Astrocyte (in vitro differentiated cells and primary cell): ENCODE results near the gene SDK1. TPM values are rescaled to one million over a fixed set of nuclear protein-coding genes. Genes with fewer than 3 reads are reported as not detected.

ENCODE experiments used
- DNase-seq: peaks from one replicate; pipeline ENCODE4 v3.0.0-alpha.2; 2010; ENCODE audit warnings: low read depth
- FAIRE-seq: peaks from 2 replicates; lab custom pipeline; 2011; peaks lifted over from hg19 to GRCh38; lab: Jason Lieb, UNC
- H2AFZ ChIP-seq: 2 replicates; pipeline ENCODE4 v1.6.0; 2012; ENCODE audit warnings: low read depth, low read length, inconsistent platforms
- H3K27ac ChIP-seq: 2 replicates; pipeline ENCODE4 v1.5.1; 2011; ENCODE audit warnings: low read depth, low read length, inconsistent platforms
- H3K27me3 ChIP-seq: 2 replicates; pipeline ENCODE4 v1.6.0; 2011; ENCODE audit warnings: low read length, inconsistent platforms; ENCODE audit not compliant: insufficient read depth
- H3K36me3 ChIP-seq: 2 replicates; pipeline ENCODE4 v1.5.1; 2011; ENCODE audit warnings: low read length, inconsistent platforms; ENCODE audit not compliant: insufficient read depth
- H3K4me1 ChIP-seq: 2 replicates; pipeline ENCODE4 v1.5.1; 2011; ENCODE audit warnings: low read length, inconsistent platforms; ENCODE audit not compliant: insufficient read depth
- H3K4me2 ChIP-seq: 2 replicates; pipeline ENCODE4 v1.6.0; 2012; ENCODE audit warnings: low read length, inconsistent platforms
- H3K4me3 ChIP-seq: 2 replicates; pipeline ENCODE4 v1.5.1; 2011; ENCODE audit warnings: low read depth, mild to moderate bottlenecking, low read length, inconsistent platforms; ENCODE audit not compliant: insufficient read depth
- H3K79me2 ChIP-seq: 2 replicates; pipeline ENCODE4 v1.6.0; 2012; ENCODE audit warnings: mild to moderate bottlenecking, low read length, inconsistent platforms; ENCODE audit not compliant: insufficient read depth
- H3K9ac ChIP-seq: 2 replicates; pipeline ENCODE4 v1.6.0; 2012; ENCODE audit warnings: mild to moderate bottlenecking, low read length, inconsistent platforms
- H3K9me3 ChIP-seq: 2 replicates; pipeline ENCODE4 v1.5.1; 2012; ENCODE audit warnings: low read depth, mild to moderate bottlenecking, low read length, inconsistent platforms; ENCODE audit not compliant: insufficient read depth
- H4K20me1 ChIP-seq: 2 replicates; pipeline ENCODE4 v1.6.0; 2012; ENCODE audit warnings: low read length, inconsistent platforms; ENCODE audit not compliant: insufficient read depth
- H3K27ac Mint-ChIP-seq: one replicate; pipeline ENCODE4 v1.8.0; 2021; ENCODE audit warnings: mild to moderate bottlenecking, mixed read lengths; ENCODE audit not compliant: unreplicated experiment
- H3K27me3 Mint-ChIP-seq: one replicate; pipeline ENCODE4 v1.8.0; 2021; ENCODE audit warnings: low read depth, mixed read lengths; ENCODE audit not compliant: unreplicated experiment
- H3K36me3 Mint-ChIP-seq: one replicate; pipeline ENCODE4 v1.8.0; 2021; ENCODE audit warnings: low read depth, mixed read lengths; ENCODE audit not compliant: unreplicated experiment
- H3K4me1 Mint-ChIP-seq: one replicate; pipeline ENCODE4 v1.8.0; 2021; ENCODE audit warnings: low read depth, mixed read lengths; ENCODE audit not compliant: unreplicated experiment
- H3K4me3 Mint-ChIP-seq: one replicate; pipeline ENCODE4 v1.8.0; 2021; ENCODE audit warnings: mild to moderate bottlenecking, moderate library complexity, mixed read lengths; ENCODE audit not compliant: unreplicated experiment
- H3K9me3 Mint-ChIP-seq: one replicate; pipeline ENCODE4 v1.8.0; 2021; ENCODE audit warnings: mild to moderate bottlenecking, mixed read lengths; ENCODE audit not compliant: unreplicated experiment
- EZH2 ChIP-seq: IDR thresholded peaks from 2 replicates; pipeline ENCODE4 v1.6.1; 2012; ENCODE audit warnings: mild to moderate bottlenecking, low read length, inconsistent platforms; ENCODE audit not compliant: insufficient read depth
- total RNA-seq: library from RNA; stranded (reverse); gene quantifications from 2 replicates; pipeline ENCODE4 v1.2.1, GENCODE V29; 2021
- TF ChIP-seq, protein P1 (sequence below): IDR thresholded peaks from 2 replicates; pipeline ENCODE4 v1.5.1; 2011; ENCODE audit warnings: low read depth, mild to moderate bottlenecking, inconsistent platforms, low read length, moderate library complexity; ENCODE audit not compliant: insufficient read depth

The SDK1 gene
- total RNA-seq, 1 donor from 2014 or later, result 4.2 TPM

- no peaks in the 10 kb centered on the region for H3K9me3 Mint-ChIP-seq
- H3K9me3 ChIP-seq, result no peaks in the 10 kb centered on the region
- H3K9ac ChIP-seq, result no peak overlapping the region
- no peaks in the 10 kb centered on the region for H4K20me1 ChIP-seq
- H3K4me2 ChIP-seq, result no peak overlapping the region
- no peaks in the 10 kb centered on the region for H3K4me1 Mint-ChIP-seq
- H2AFZ ChIP-seq, result no peak overlapping the region
- H3K27ac ChIP-seq, result no peak overlapping the region
- no peaks in the 10 kb centered on the region for H3K4me1 ChIP-seq
- DNase-seq (no peak), FAIRE-seq (no peak)
- H3K36me3 ChIP-seq, result no peaks in the 10 kb centered on the region
- no peak overlapping the region for H3K27ac Mint-ChIP-seq
- no peaks in the 10 kb centered on the region for H3K79me2 ChIP-seq
- no peaks in the 10 kb centered on the region for H3K27me3 ChIP-seq
- TF ChIP-seq, protein P1, sequence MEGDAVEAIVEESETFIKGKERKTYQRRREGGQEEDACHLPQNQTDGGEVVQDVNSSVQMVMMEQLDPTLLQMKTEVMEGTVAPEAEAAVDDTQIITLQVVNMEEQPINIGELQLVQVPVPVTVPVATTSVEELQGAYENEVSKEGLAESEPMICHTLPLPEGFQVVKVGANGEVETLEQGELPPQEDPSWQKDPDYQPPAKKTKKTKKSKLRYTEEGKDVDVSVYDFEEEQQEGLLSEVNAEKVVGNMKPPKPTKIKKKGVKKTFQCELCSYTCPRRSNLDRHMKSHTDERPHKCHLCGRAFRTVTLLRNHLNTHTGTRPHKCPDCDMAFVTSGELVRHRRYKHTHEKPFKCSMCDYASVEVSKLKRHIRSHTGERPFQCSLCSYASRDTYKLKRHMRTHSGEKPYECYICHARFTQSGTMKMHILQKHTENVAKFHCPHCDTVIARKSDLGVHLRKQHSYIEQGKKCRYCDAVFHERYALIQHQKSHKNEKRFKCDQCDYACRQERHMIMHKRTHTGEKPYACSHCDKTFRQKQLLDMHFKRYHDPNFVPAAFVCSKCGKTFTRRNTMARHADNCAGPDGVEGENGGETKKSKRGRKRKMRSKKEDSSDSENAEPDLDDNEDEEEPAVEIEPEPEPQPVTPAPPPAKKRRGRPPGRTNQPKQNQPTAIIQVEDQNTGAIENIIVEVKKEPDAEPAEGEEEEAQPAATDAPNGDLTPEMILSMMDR, result no peak
- no peak for TF ChIP-seq EZH2
- no peak overlapping the region for H3K4me3 Mint-ChIP-seq
- H3K4me3 ChIP-seq, result no peak overlapping the region
- H3K27me3 Mint-ChIP-seq, result peaks cover 63% of the 10 kb centered on the region
- H3K36me3 Mint-ChIP-seq, result peaks cover 4% of the 10 kb centered on the region
Measured at GRCh38 chr7:4170997-4171786, 870.1 kb downstream of the SDK1 start.

- peaks cover 59% of the 10 kb centered on the region for H3K27me3 Mint-ChIP-seq
- peaks cover 4% of the 10 kb centered on the region for H3K36me3 Mint-ChIP-seq
- Histone ChIP-seq H3K4me2 (no peak overlapping the region), H3K27me3 (no peaks in the 10 kb centered on the region), H4K20me1 (no peaks in the 10 kb centered on the region), H3K36me3 (no peaks in the 10 kb centered on the region), H3K9ac (no peak overlapping the region), H3K9me3 (peaks cover under 1% of the 10 kb centered on the region), H3K27ac (no peak overlapping the region), H3K79me2 (no peaks in the 10 kb centered on the region), H3K4me3 (no peak overlapping the region), H3K4me1 (no peaks in the 10 kb centered on the region), H2AFZ (no peak overlapping the region)
- FAIRE-seq (no peak), DNase-seq (no peak)
- H3K9me3 Mint-ChIP-seq, result no peaks in the 10 kb centered on the region
- TF ChIP-seq, protein P1, result no peak
- TF ChIP-seq EZH2, result no peak
- H3K27ac Mint-ChIP-seq, result no peak overlapping the region
- H3K4me3 Mint-ChIP-seq, result no peak overlapping the region
- no peaks in the 10 kb centered on the region for H3K4me1 Mint-ChIP-seq
Measured at GRCh38 chr7:4172883-4173282, 871.8 kb downstream of the SDK1 start.

GRCh38 chr7:4173615-4174014 is 872.6 kb downstream of the SDK1 start:
- Histone ChIP-seq H3K4me1 (no peaks in the 10 kb centered on the region), H3K9ac (no peak overlapping the region), H3K4me2 (no peak overlapping the region), H3K79me2 (no peaks in the 10 kb centered on the region), H3K27me3 (no peaks in the 10 kb centered on the region), H3K4me3 (no peak overlapping the region), H2AFZ (no peak overlapping the region), H3K27ac (no peak overlapping the region), H3K36me3 (no peaks in the 10 kb centered on the region), H4K20me1 (no peaks in the 10 kb centered on the region), H3K9me3 (peaks cover 2% of the 10 kb centered on the region)
- Mint-ChIP-seq H3K4me1 (no peaks in the 10 kb centered on the region), H3K36me3 (peaks cover 4% of the 10 kb centered on the region), H3K9me3 (peaks cover 2% of the 10 kb centered on the region), H3K27ac (no peak overlapping the region), H3K4me3 (no peak overlapping the region), H3K27me3 (peaks cover 56% of the 10 kb centered on the region)
- TF ChIP-seq EZH2, result no peak
- TF ChIP-seq, protein P1, result no peak
- FAIRE-seq (no peak), DNase-seq (no peak)
